ENCODE measurements around the gene ANO2. TPM values are rescaled to one million over a fixed set of nuclear protein-coding genes. Genes with fewer than 3 reads are reported as not detected.

The ANO2 gene
- total and polyA plus RNA-seq, 2 donors (not counting 3 experiments of a cell fraction or from before 2014, with no cell fraction given), result 15.4 to 65.0 TPM

GRCh38 chr12:5588591-5588990 lies 356.5 kb downstream of the ANO2 start:
- no peaks in the 10 kb centered on the region for H3K27me3 ChIP-seq (ENCODE audit: control insufficient read depth in 2 of 2, insufficient read depth in 2 of 2, low read length in 2 of 2)
- H3K4me2 ChIP-seq (ENCODE audit: insufficient read depth, low read length), result no peak overlapping the region
- H3K9me3 ChIP-seq (replicated peaks; ENCODE audit: control insufficient read depth, insufficient read depth, low read length), result no peaks in the 10 kb centered on the region
- BruUV-seq (replicated peaks), result no TSS peak
- dilution Hi-C loops (cut with MboI; ENCODE audit: extremely low pct_ligation_motif_present, low sequenced_read_pairs), result no loop called here
- TF ChIP-seq POLR2A (IDR thresholded peaks at IDR 0.05; ENCODE audit: low read depth, low read length) (no peak), FOS (IDR thresholded peaks at IDR 0.05; ENCODE audit: borderline replicate concordance, insufficient read depth, low read length) (no peak), MAX (IDR thresholded peaks at IDR 0.05; ENCODE audit: insufficient read depth, insufficient read length) (no peak), JUN (IDR thresholded peaks at IDR 0.05; ENCODE audit: borderline replicate concordance, insufficient read depth, insufficient read length, low read depth) (no peak)
- POLR2A ChIA-PET, result no interaction called here
- H3K9me1 ChIP-seq (replicated peaks; ENCODE audit: control insufficient read depth, extremely low read depth, insufficient read depth, low read length), result no peaks in the 10 kb centered on the region
- peaks cover 0 to 13% of the 10 kb centered on the region in 2 experiments for H3K36me3 ChIP-seq (ENCODE audit: control insufficient read depth in 2 of 2, extremely low read depth in 1 of 2, insufficient read depth in 2 of 2, low read length in 2 of 2)
- H3K79me2 ChIP-seq (ENCODE audit: control insufficient read depth, insufficient read depth, low read length), result no peaks in the 10 kb centered on the region
- no peak overlapping the region for H2AFZ ChIP-seq (ENCODE audit: low read depth, low read length)
- peaks cover 47% of the 10 kb centered on the region for H3K4me1 ChIP-seq (ENCODE audit: control insufficient read depth, extremely low read depth, insufficient read depth, low read length)
- no peak overlapping the region for H3K4me3 ChIP-seq (replicated peaks in 1 of 3; ENCODE audit: insufficient read depth in 1 of 3, low read depth in 1 of 3, low read length in 3 of 3)
- no peak overlapping the region for H3K9ac ChIP-seq (replicated peaks; ENCODE audit: extremely low read depth, insufficient read depth, low read length)
- intact Hi-C loops (cut with micrococcal nuclease), result no loop called here
- DNase-seq (ENCODE audit: low read depth, low spot score) (no peak), FAIRE-seq (no peak)
- no peaks in the 10 kb centered on the region for H4K20me1 ChIP-seq (replicated peaks; ENCODE audit: control insufficient read depth, extremely low read depth, insufficient read depth, low read length)
- no peak overlapping the region for H3K27ac ChIP-seq (ENCODE audit: insufficient read depth, low read depth, low read length)
- CTCF ChIA-PET, result no interaction called here

GRCh38 chr12:5588176-5588575 lies 356.9 kb downstream of the ANO2 start:
- POLR2A ChIA-PET, result no interaction called here

More at GRCh38 chr12:5588176-5588575, 356.9 kb downstream of the ANO2 start:
- Histone ChIP-seq H3K9me3 (replicated peaks; ENCODE audit: control insufficient read depth, insufficient read depth, low read length) (no peaks in the 10 kb centered on the region), H3K9ac (replicated peaks; ENCODE audit: extremely low read depth, insufficient read depth, low read length) (no peak overlapping the region), H3K4me1 (ENCODE audit: control insufficient read depth, extremely low read depth, insufficient read depth, low read length) (peaks cover 48% of the 10 kb centered on the region), H2AFZ (ENCODE audit: low read depth, low read length) (no peak overlapping the region), H3K79me2 (ENCODE audit: control insufficient read depth, insufficient read depth, low read length) (no peaks in the 10 kb centered on the region), H3K36me3 (ENCODE audit: control insufficient read depth in 2 of 2, extremely low read depth in 1 of 2, insufficient read depth in 2 of 2, low read length in 2 of 2) (peaks cover 0 to 13% of the 10 kb centered on the region in 2 experiments), H3K27ac (ENCODE audit: insufficient read depth, low read depth, low read length) (no peak overlapping the region), H3K4me3 (replicated peaks in 1 of 3; ENCODE audit: insufficient read depth in 1 of 3, low read depth in 1 of 3, low read length in 3 of 3) (no peak overlapping the region), H4K20me1 (replicated peaks; ENCODE audit: control insufficient read depth, extremely low read depth, insufficient read depth, low read length) (no peaks in the 10 kb centered on the region), H3K9me1 (replicated peaks; ENCODE audit: control insufficient read depth, extremely low read depth, insufficient read depth, low read length) (no peaks in the 10 kb centered on the region), H3K4me2 (ENCODE audit: insufficient read depth, low read length) (no peak overlapping the region), H3K27me3 (ENCODE audit: control insufficient read depth in 2 of 2, insufficient read depth in 2 of 2, low read length in 2 of 2) (no peaks in the 10 kb centered on the region)
- FAIRE-seq (peak; percentile 64), DNase-seq (ENCODE audit: low read depth, low spot score) (no peak)
- dilution Hi-C loops (cut with MboI; ENCODE audit: extremely low pct_ligation_motif_present, low sequenced_read_pairs), result no loop called here
- intact Hi-C loops (cut with micrococcal nuclease), result no loop called here
- CTCF ChIA-PET, result no interaction called here
- TF ChIP-seq FOS (IDR thresholded peaks at IDR 0.05; ENCODE audit: borderline replicate concordance, insufficient read depth, low read length) (peak; percentile 53), JUN (IDR thresholded peaks at IDR 0.05; ENCODE audit: borderline replicate concordance, insufficient read depth, insufficient read length, low read depth) (no peak)
- no TSS peak for BruUV-seq (replicated peaks)
